NK-92 treated with Interleukin-12 subunit alpha and Interleukin-12 subunit beta, amount 100 ng/mL, for 24 hours (cell line): Measurements from ENCODE around the gene EEF1A2.

Experiments used
- DNase-seq: peaks from one replicate; lab custom pipeline; 2025; lab: John Stamatoyannopoulos, UW

Gene EEF1A2

GRCh38 chr20:63536997-63537524 is 38.2 kb upstream of the EEF1A2 start, which contains the start of gene PTK6:
Gene PTK6 (minus strand): TSS chr20:63537376. CDS start chr20:63537314, 62 bp downstream.
- DNase-seq = no peak

- DNase-seq = no peak
These were observed 37.5 kb upstream of the EEF1A2 start for GRCh38 chr20:63536241-63536977.

- DNase-seq = no peak
These were observed 36.2 kb upstream of the EEF1A2 start for GRCh38 chr20:63534831-63535651.

GRCh38 chr20:63534427-63534830 is 35.5 kb upstream of the EEF1A2 start:
- no peak for DNase-seq

- no peak for DNase-seq
These were observed 35.0 kb upstream of the EEF1A2 start for GRCh38 chr20:63533871-63534393.

- DNase-seq = no peak
These were observed 34.5 kb upstream of the EEF1A2 start for GRCh38 chr20:63533388-63533787.

GRCh38 chr20:63532449-63532971 is 33.6 kb upstream of the EEF1A2 start:
- no peak for DNase-seq

- DNase-seq = no peak
These were observed 33.0 kb upstream of the EEF1A2 start for GRCh38 chr20:63531686-63532448.

- DNase-seq = no peak
These were observed 31.9 kb upstream of the EEF1A2 start for GRCh38 chr20:63530788-63531160.

- no peak for DNase-seq
These were observed 31.2 kb upstream of the EEF1A2 start for GRCh38 chr20:63529861-63530787.

GRCh38 chr20:63529180-63529860 is 30.4 kb upstream of the EEF1A2 start:
- no peak for DNase-seq

- DNase-seq = no peak
These were observed 28.3 kb upstream of the EEF1A2 start for GRCh38 chr20:63527184-63527583.

- no peak for DNase-seq
These were observed 27.1 kb upstream of the EEF1A2 start for GRCh38 chr20:63525971-63526370.

GRCh38 chr20:63525185-63525584 is 26.3 kb upstream of the EEF1A2 start:
- DNase-seq = no peak

GRCh38 chr20:63522981-63523611 is 24.2 kb upstream of the EEF1A2 start:
- no peak for DNase-seq

GRCh38 chr20:63522091-63522868 is 23.4 kb upstream of the EEF1A2 start:
- no peak for DNase-seq

GRCh38 chr20:63521602-63522001 is 22.7 kb upstream of the EEF1A2 start:
- DNase-seq = no peak

- peak; percentile 60 for DNase-seq
These were observed 22.2 kb upstream of the EEF1A2 start for GRCh38 chr20:63520934-63521601.
